GM19240 (cell line): ENCODE measurements around the gene CLK2.
"Not testable (repeated sequence)": the region's sequence is repeated elsewhere in the genome, so short reads cannot be mapped to it uniquely, and the experiment has no call there.

Source experiments
- DNase-seq: peaks from one replicate; pipeline ENCODE4 v3.0.0; 2011; ENCODE audit warnings: low spot score; ENCODE audit not compliant: insufficient read length

Gene CLK2

DNA sequence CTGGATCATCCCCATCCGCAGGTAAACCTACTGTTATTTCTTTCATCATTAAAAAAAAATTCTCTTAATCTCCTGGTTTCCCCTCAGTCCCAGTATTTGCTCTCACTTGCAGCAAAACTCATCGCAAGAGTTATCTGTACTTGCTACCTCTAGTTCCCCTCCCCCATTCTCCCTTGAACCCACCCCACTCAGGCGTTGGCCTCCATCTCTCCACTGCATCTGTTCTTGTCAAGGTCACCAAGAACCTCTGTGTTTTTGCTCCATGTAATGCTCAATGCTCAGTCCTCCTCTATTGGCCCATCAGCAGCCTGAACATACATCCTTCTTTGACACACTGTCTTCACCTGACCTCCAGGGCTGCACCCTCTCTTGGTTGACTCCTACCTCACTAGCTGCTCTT lies 23.4 kb upstream of the CLK2 start:
- no peak for DNase-seq

DNA sequence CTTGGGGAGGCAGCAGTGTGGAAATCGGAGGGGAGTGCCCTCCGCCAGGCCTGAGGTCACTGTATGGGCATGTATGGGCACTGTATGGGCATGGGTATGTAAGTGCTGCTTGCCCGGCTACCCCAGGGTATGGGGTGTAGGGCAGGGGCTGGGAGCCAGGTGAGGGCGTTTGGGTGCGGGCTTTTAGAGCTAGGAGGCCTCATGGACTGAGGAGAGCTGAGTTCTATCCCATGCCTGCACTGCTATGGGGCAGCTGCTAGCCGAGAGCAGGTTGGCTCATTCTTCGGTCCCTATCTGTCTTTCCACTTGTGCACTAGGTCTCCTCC lies 22.6 kb upstream of the CLK2 start:
- no peak for DNase-seq

DNA sequence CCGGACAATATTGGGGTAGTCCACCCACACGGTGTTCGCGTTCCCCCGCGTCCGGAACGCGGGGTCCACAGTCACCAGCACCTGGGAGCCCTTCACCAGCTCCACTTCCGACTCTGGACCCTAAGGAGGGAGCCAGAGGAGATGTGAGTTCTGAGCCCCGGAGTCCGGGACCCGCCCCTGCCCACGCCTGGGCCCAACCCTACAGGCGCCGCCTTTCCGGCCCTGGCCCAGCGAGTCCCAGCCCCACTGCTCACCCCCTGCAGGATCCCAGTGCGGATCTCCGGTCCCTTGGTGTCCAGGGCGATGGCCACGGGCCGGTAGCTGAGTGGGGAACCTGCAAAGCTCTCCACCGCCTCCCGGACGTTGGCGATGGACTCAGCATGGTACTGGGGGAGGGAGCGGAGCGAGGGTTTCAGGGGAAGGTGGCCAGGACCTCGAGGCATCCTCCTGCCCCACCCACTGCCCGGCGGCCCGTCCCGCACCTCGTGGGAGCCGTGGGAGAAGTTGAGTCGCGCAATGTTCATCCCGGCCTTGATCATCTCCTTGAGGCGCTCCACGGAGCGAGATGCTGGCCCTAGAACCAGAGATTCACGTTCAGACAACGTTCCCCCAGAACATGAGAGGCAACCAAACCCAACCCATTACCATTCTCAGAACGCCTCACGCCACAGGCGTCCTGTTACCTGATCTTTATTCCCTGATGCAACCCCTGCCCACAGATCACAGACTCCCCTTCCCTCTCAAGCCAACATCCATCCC lies 22.1 kb upstream of the CLK2 start:
- DNase-seq = no peak

DNA sequence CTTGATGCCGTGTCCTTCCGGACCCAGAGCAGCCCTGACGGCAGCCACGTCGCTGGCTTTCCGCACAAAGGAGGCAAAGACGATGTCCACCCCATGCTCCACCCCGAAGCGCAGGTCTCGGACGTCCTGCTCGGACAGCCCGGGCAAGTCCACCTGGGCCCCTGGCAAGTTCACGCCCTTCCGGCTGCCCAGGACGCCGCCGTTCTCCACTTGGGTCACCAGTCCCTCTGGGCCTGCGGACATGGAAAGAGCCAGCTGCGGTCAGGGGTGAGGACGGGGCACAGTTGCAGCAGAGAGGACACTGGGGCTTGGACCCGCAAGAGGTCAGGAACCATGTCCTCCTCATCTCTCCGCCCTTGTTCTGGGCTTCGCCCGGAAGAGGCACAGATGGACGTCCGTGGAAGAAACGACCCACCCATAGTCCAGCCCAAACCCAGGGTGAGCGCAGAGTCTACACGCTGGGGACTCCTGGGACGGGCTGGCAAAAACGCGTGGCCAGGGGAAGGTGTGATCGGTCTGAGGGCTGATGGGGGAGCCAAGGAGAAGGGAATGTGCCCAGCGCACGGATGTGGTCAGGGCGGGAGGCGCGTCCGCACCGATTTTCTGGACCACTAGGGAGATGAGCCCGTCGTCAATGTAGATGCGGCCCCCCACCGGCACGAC lies 21.3 kb upstream of the CLK2 start:
- no peak for DNase-seq

DNA sequence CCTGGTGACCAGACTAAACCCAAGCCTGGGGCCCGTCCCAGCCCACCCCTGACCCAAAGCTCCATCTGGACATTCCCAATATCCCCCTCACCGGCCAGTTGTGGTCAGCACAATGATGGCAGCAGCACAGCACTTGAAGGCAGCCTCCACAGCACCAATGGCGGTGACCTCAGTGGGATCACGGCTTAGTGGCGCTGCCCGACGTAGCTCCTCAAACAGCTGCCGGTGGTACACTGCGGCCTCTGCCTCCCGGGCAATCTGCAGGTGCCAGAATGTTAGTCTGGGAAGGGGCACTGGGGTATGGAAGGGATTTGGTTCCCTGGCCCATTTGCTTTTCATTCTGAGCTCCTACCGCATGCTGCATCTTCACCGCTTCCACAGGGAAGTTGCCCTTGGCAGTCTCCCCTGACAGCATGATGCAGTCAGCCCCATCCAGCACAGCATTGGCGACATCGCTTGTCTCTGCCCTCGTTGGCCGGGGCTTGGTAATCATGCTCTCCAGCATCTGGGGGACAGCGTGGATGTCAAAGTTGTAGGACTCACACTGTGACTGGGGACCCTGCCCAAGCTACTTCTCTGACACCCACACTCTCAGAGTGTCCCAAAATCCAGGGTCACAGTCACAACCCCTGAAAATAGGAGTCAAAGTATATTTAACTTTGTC lies 19.9 kb upstream of the CLK2 start:
- DNase-seq = no peak

DNA sequence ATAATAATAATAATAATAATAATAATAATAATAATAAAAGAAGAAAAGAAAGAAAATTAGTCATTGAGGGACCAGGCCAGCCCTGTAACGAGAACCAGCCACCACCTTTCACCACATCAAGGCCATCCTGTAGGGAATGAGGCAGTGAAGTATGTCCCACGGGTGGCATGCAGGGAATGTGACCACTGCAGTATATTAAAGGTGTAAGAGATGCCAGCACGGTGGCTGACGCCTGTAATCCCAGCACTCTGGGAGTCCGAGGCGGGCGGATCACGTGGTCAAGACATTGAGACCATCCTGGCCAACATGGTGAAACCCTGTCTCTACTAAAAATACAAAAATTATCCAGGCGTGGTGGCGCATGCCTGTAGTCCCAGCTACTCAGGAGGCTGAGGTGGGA lies 17.7 kb upstream of the CLK2 start:
- DNase-seq = not testable (repeated sequence)

DNA sequence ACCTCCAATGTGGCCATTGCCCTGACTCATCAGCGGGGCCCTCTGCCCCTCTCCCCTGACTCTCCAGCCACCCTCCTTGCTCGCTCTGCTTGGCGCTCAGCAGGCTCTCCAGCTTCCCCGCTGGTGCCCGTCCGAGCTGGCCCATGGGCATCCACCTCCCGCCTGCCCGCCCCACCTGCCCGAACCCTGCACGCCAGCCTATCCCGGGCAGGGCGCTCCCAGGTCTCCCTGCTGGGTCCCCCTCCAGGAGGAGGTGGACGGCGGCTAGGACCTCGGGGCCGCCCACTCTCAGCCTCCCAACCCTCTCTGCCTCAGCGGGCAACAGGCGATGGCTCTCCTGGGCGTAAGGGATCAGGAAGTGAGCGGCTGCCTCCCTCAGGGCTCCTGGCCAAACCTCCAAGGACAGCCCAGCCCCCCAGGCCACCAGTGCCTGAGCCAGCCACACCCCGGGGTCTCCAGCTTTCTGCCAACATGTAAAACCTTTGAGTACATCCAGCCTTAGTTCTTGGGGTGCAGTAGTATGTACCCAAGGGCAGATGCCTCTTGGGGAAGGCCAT lies 14.8 kb upstream of the CLK2 start:
- no peak for DNase-seq

DNA sequence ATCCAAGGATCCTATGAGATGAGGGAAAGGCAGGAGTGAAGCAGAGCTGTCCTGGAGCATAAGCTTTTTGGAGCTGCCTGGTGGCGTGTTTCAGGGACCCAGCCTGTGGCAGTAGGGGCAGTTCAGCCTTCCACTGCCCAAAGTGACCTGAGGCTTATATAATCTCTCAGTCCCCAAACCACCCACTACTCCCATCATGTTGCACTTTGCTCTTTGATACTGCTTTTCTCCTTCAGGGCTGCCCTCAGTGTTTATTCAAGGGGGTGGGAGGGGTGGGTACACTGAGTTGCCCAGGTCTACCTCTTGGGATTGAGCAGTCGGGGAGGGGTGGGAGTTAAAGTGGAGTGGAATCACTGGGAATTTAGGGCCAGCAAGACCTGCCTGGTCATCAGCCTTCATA lies 13.2 kb upstream of the CLK2 start:
- DNase-seq = no peak

DNA sequence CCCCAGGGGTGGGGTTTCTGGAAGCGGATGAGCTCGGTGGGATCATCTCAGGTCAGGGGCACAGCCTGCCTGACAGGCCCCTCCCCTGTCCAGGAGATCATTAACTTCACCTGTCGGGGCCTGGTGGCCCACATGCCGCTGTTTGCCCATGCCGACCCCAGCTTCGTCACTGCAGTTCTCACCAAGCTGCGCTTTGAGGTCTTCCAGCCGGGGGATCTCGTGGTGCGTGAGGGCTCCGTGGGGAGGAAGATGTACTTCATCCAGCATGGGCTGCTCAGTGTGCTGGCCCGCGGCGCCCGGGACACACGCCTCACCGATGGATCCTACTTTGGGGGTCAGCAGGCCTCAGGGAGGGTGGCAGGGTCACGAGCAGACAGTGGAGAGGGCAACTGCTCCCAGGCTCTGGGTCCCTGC lies 12.3 kb upstream of the CLK2 start:
- no peak for DNase-seq

DNA sequence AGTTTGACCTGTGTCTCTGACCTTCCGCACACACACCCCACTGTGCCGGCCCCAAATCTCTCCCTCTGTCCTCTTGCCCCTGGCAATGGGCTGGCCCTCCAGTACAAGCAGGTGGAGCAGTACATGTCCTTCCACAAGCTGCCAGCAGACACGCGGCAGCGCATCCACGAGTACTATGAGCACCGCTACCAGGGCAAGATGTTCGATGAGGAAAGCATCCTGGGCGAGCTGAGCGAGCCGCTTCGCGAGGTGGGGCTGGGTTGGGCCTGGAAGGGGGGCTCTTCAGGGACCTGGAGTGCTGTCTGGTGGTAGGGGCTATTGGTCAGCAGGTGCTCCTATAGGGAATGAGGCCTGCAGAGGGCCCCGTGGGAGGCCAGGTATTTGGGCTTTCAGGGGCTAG lies 11.8 kb upstream of the CLK2 start:
- no peak for DNase-seq

DNA sequence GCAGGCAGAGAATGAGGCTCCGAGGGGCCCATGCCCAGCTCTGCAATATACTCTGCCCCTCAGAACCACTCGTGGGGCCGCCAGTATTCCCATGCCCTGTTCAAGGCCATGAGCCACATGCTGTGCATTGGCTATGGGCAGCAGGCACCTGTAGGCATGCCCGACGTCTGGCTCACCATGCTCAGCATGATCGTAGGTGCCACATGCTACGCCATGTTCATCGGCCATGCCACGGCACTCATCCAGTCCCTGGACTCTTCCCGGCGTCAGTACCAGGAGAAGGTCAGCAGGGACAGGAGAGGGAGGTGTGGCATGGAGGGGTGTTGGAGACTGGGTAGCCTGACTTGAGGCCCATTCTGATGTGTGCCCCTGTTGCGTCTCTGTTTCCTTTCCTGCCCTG lies 11.2 kb upstream of the CLK2 start:
- DNase-seq = no peak

DNA sequence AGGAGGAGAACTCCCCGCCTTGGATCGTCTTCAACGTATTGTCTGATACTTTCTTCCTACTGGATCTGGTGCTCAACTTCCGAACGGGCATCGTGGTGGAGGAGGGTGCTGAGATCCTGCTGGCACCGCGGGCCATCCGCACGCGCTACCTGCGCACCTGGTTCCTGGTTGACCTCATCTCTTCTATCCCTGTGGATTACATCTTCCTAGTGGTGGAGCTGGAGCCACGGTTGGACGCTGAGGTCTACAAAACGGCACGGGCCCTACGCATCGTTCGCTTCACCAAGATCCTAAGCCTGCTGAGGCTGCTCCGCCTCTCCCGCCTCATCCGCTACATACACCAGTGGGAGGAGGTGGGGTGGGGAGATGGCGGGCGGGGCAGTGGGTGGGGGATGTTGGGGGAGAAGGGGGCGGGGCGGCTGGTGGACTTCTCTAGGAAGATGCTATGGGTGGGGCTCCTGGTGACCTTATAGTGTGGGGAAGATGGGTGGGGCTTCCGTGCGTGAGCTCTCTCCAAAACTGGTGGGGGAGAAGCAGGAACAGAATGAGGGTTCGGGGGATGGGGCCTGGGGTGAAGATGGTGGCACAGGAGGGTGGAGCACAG lies 9.3 kb upstream of the CLK2 start:
- DNase-seq = no peak

DNA sequence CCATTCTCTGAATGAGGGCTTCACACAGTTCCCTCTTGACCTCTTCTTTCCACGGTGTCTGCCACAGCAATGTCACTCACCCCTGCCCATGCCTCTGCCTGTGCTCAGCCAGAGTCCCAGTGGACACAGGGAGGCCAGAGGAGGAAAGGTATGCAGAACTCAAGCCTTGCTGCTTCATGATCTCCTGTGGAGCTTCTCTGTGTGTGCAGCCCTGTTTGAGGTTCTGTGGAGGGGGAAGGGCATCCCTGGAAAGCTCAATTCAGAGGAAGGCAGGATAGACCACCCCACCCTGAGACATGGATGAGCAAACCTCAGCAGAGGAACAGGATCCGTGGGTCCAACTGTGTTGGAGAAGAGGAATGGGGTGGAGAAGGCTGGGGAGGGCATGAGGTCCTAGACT lies 6.0 kb upstream of the CLK2 start:
- DNase-seq = no peak

DNA sequence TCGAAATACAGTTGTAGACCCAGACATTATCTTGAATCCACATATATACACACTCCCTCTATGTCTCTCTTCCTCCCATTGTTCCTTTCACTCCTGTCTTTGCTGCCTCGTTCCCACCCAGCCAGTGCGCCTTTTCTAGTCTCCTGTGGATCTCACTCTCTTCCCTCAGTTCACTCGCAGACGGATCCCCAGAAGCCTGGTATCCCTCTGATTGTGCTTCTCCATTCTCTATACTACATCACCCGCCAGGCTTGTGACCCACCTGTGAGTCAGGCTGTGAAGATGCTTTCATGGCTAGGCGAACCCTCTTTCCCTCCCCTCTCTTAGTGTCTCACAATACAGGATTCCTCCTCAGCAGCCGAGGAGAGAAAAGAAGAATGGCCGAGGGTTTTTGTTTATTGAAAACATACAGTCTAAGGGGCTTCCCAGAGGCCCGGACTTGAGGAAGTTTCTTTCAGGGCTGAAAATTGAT lies 5.4 kb upstream of the CLK2 start:
- no peak for DNase-seq

DNA sequence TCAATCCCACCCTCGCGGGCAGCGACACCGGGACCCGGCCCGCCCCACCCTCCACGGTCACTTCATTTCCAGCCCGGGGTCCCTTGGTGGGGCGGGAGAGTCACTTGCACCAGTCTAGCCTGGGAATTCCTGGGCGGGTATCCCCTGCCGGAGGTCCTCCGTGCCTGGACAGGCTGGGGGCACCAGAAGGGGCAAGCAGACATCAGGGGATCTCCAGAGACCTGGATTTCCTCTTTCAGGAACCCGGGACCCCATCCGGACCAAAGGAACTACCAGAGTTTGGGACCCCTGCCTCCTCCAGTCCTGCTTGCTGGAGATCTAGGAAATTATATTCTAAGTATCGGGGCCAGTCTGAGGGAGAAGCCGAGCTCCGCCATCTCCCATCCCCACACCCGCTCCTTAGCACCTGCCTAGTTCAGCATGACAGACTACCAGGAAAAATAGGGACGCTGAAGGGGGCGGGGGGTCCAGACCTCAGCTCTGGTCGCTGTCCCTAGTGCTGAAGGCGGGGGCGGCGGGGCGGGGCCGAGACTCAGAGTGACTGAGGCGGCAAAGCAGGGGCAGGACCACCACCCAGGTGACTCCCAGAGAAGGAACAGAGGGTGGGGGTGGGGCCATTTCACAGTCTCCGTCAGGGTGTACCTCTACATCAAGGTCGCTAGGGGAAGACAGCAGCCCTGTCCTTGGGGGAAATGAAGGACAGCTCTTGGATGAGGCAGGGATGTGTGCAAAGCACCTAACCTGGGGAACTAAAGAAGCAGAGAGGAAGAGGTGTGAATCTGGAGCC lies 4.8 kb upstream of the CLK2 start:
- peak; percentile 65 for DNase-seq

DNA sequence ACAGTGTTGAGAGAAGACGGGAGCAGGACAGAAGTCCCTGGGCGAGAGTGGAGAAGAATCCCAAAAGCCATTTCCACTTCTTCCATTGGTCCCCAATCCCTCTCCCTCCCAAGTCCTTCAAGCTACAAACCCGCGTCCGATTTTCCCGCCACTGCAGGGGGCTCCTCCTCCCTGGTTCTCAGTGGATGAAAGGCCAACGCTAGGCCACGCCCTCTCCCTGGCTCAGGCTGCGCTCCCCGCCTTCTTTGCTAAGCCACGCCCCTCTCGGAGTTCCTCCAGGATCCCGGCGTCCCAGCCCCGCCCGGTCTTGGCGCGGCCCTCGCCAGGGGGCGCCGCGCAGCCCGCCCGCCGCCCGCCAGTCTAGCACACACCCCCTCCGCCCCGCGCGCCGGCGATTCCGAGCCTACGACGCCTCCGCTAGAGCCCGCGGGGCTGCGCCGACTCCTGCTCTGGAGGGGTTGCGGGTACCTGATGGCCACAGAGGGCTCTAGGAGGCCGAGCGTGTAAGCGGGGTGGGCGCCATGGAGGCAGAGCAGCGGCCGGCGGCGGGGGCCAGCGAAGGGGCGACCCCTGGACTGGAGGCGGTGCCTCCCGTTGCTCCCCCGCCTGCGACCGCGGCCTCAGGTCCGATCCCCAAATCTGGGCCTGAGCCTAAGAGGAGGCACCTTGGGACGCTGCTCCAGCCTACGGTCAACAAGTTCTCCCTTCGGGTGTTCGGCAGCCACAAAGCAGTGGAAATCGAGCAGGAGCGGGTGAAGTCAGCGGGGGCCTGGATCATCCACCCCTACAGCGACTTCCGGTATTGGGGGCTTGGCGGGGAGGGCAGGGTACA lies 4.0 kb upstream of the CLK2 start, which contains the start of gene HCN3:
Gene HCN3, plus strand, starts transcription at position 394 of the 832 bp plus-strand sequence. Its CDS starts 128 bp downstream, at position 522.
- peak; percentile 98 for DNase-seq

DNA sequence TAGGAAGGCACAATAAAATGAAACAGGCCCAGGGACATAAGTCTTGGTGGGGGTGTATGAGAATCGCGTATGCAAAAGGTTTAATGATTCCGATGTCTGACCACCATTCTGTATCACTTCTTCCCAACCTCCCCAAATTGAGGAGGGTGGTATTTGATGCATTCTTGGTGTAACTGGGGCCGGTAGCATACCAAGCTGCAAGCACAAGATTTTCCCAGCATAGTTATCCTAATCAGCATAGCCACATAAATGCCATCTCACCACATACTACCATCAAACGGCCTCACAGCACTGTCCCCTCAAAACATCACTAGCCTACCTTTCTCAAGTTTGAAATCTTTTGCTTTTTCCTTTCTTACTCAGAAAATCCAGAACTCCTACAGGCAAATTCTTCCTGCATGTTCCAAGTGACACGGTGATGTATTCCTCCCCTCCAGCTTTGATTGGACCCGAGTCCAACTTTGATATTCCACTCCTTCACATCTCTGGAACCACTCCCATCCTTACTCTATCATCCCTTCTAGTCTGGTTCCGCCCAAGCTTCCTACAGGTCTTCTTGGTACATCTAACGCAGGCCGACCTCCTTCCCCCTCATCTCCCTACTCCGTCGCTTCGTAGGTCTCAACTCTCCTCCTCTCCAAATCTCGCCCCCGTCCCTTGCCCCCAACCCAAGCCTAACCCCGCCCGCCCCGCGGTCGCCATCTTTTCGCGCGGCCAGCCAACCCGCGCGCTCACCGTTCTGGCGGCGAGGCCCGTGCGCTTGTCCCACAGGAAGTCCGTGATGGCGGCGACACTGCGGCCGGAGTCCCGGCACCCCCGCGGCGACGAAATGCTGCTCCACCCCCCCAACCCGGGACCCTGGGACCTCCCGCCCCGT lies 600 bp downstream of the CLK2 start:
- peak; percentile 47 for DNase-seq

DNA sequence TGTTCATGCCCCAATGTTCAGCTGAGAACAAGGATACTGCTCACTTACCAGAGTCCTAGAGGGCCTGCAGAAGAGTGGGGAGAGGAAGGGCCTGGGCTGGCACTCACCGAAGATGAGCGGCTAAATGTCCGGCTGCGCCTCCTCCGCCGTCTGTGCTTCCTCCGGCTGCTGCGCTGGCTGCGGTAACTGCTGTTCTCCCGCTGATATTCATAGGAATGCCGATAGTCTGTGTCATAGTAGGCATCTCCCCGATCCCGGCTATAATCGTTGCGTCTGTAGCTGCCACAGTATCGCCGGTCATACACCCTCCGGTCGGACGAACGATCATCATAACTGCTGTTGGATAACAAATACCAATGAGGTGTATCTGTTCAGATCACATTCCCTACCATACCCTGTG lies 3.9 kb downstream of the CLK2 start:
- no peak for DNase-seq

DNA sequence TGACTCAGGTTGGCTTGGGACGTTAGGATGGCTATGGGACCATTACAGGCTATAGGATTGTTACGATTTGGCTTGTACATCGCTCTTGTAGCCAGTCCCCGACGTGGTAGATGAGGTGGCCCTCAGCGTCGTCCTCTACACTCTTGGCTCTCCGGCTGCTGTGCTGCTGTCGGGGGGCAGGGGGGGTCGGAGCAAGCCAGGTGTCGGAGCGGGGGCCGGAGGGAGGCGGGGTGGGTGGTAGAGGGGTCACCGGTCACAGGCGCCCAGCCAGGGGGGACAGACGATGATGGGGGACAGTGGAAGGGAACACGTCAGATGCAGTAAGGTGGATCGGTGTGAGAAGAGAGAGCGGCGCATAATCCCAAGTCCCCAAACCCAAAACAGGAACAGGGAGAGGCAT lies 4.7 kb downstream of the CLK2 start:
- no peak for DNase-seq
